Upper lobe of left lung (tissue), 4 donors: ENCODE results near the gene DLGAP4.

Experiments used
- CTCF ChIP-seq, 6 experiments: fragments of 450-650 bp in 4 of 6; fragments of 200-600 bp in 2 of 6; sonication (generic) in 2 of 6; IDR thresholded peaks; one replicate each; pipeline ENCODE4 v1.5.1; 2016 to 2019; ENCODE audit warnings: antibody characterized with exemption in 6 of 6
- POLR2AphosphoS5 ChIP-seq, 2 donors: sonication (generic); formaldehyde crosslinking; IDR thresholded peaks; one replicate each; pipeline ENCODE4 v1.5.1; 2017; ENCODE audit warnings: antibody characterized with exemption in 2 of 2

GRCh38 chr20:36506253-36506652, 200.1 kb downstream of the DLGAP4 start:
- no peak for TF ChIP-seq CTCF (IDR thresholded peaks at IDR 0.05)
- no peak for TF ChIP-seq POLR2AphosphoS5 (IDR thresholded peaks at IDR 0.05)
